Endothelial cell of umbilical vein (primary cell): ENCODE data around the gene EPN2. TPM values are rescaled to one million over a fixed set of nuclear protein-coding genes. Genes with fewer than 3 reads are reported as not detected.

Experiments used
- BruUV-seq: library from RNA; stranded (reverse); fragments of 400-500 nt; replicated peaks from 2 replicates; lab custom pipeline; 2021; lab: Mats Ljungman, UMichigan
- CTCF ChIA-PET: fragments of 300-600, 350-600 bp; sonication (Branson Sonifier 250); formaldehyde crosslinking; loops from one replicate; lab custom pipeline; 2021; ENCODE audit warnings: antibody characterized with exemption, inconsistent platforms; lab: Charles Lee
- POLR2A ChIA-PET: fragments of 300-600, 350-600 bp; sonication (Branson Sonifier 250); formaldehyde crosslinking; loops from one replicate; lab custom pipeline; 2021; ENCODE audit warnings: antibody characterized with exemption, inconsistent platforms; lab: Charles Lee
- DNase-seq: peaks from one replicate; pipeline ENCODE4 v3.0.0-alpha.2; 2011; ENCODE audit warnings: low read depth, low spot score
- FAIRE-seq: peaks from 2 replicates; lab custom pipeline; 2011; peaks lifted over from hg19 to GRCh38; lab: Jason Lieb, UNC
- H2AFZ ChIP-seq: 2 replicates; pipeline ENCODE4 v1.6.0; 2012; ENCODE audit warnings: low read depth, low read length, control low read depth, inconsistent platforms
- H3K27ac ChIP-seq: 2 replicates; pipeline ENCODE4 v1.5.1; 2011; ENCODE audit warnings: low read depth, mild to moderate bottlenecking, control low read depth, low read length, moderate library complexity; ENCODE audit not compliant: insufficient read depth
- H3K27me3 ChIP-seq, 2 experiments: 2 replicates each; pipeline versions ENCODE4 v1.6.0 to v1.6.1; 2011; ENCODE audit warnings: low read length in 2 of 2, mixed read lengths in 1 of 2; ENCODE audit not compliant: control insufficient read depth in 2 of 2, insufficient read depth in 2 of 2
- H3K36me3 ChIP-seq, 2 experiments: 2 replicates in 1 of 2; 3 replicates in 1 of 2; pipeline ENCODE4 v1.5.1; 2011; ENCODE audit warnings: low read length in 2 of 2, mild to moderate bottlenecking in 1 of 2, moderate library complexity in 1 of 2; ENCODE audit not compliant: control insufficient read depth in 2 of 2, insufficient read depth in 2 of 2; ENCODE audit errors: extremely low read depth in 1 of 2
- H3K4me1 ChIP-seq: 3 replicates; pipeline ENCODE4 v1.5.1; 2011; ENCODE audit warnings: mild to moderate bottlenecking, low read length; ENCODE audit not compliant: control insufficient read depth, insufficient read depth; ENCODE audit errors: extremely low read depth
- H3K4me2 ChIP-seq: 2 replicates; pipeline ENCODE4 v1.6.1; 2011; ENCODE audit warnings: low read length, control low read depth, mixed read lengths; ENCODE audit not compliant: insufficient read depth
- H3K4me3 ChIP-seq, 3 experiments: fragments of 200-600 bp in 1 of 3; sonication (generic), shearing (Covaris generic) in 1 of 3; replicated peaks in 1 of 3; 2 replicates each; pipeline ENCODE4 v1.5.1; 2011 to 2016; ENCODE audit warnings: control low read depth in 3 of 3, low read length in 3 of 3, mild to moderate bottlenecking in 2 of 3, inconsistent platforms in 1 of 3, low read depth in 1 of 3, moderate library complexity in 1 of 3; ENCODE audit not compliant: insufficient read depth in 1 of 3
- H3K79me2 ChIP-seq: 2 replicates; pipeline ENCODE4 v1.6.0; 2012; ENCODE audit warnings: low read length, inconsistent platforms; ENCODE audit not compliant: control insufficient read depth, insufficient read depth
- H3K9ac ChIP-seq: replicated peaks from 2 replicates; pipeline ENCODE3; 2011; ENCODE audit warnings: low read length, control low read depth; ENCODE audit not compliant: insufficient read depth; ENCODE audit errors: extremely low read depth
- H3K9me1 ChIP-seq: replicated peaks from 3 replicates; pipeline ENCODE4 v1.6.0; 2011; ENCODE audit warnings: mild to moderate bottlenecking, low read length; ENCODE audit not compliant: control insufficient read depth, insufficient read depth; ENCODE audit errors: extremely low read depth
- H3K9me3 ChIP-seq: replicated peaks from 2 replicates; pipeline ENCODE4 v1.5.1; 2012; ENCODE audit warnings: low read length, inconsistent platforms; ENCODE audit not compliant: control insufficient read depth, insufficient read depth
- H4K20me1 ChIP-seq: replicated peaks from 2 replicates; pipeline ENCODE3; 2011; ENCODE audit warnings: mild to moderate bottlenecking, low read length; ENCODE audit not compliant: control insufficient read depth, insufficient read depth; ENCODE audit errors: extremely low read depth
- CTCF ChIP-seq, 2 donors: IDR thresholded peaks; 1 replicate in 1 of 2; 2 replicates in 1 of 2; pipeline ENCODE4 v1.5.1; 2011; ENCODE audit warnings: low read length in 2 of 2, mild to moderate bottlenecking in 2 of 2, moderate library complexity in 2 of 2, control low read depth in 1 of 2, inconsistent platforms in 1 of 2, low read depth in 1 of 2; ENCODE audit not compliant: insufficient read depth in 1 of 2; ENCODE audit errors: extremely low read depth in 1 of 2
- EZH2 ChIP-seq: IDR thresholded peaks from 2 replicates; pipeline ENCODE4 v1.6.1; 2012; ENCODE audit warnings: borderline replicate concordance, low read depth, mild to moderate bottlenecking, moderate library complexity, low read length, inconsistent platforms; ENCODE audit not compliant: severe bottlenecking
- FOS ChIP-seq: IDR thresholded peaks from 2 replicates; pipeline ENCODE4 v1.6.1; 2011; ENCODE audit warnings: mild to moderate bottlenecking, low read length, moderate library complexity, borderline replicate concordance; ENCODE audit not compliant: insufficient read depth
- GATA2 ChIP-seq: IDR thresholded peaks from 2 replicates; pipeline ENCODE4 v1.7.0; 2011; ENCODE audit warnings: low read depth, mild to moderate bottlenecking, moderate library complexity, mixed read lengths, low read length; ENCODE audit not compliant: insufficient read length, insufficient read depth
- JUN ChIP-seq: IDR thresholded peaks from 2 replicates; pipeline ENCODE4 v1.6.1; 2011; ENCODE audit warnings: borderline replicate concordance, low read depth; ENCODE audit not compliant: insufficient read length, insufficient read depth
- MAX ChIP-seq: IDR thresholded peaks from 2 replicates; pipeline ENCODE4 v1.6.1; 2011; ENCODE audit not compliant: insufficient read depth, insufficient read length
- MYC ChIP-seq: IDR thresholded peaks from one replicate; pipeline ENCODE4 v1.6.1; 2011; ENCODE audit warnings: mild to moderate bottlenecking, low read depth, low read length
- POLR2A ChIP-seq: IDR thresholded peaks from 2 replicates; pipeline ENCODE4 v1.6.1; 2012; ENCODE audit warnings: low read depth, mild to moderate bottlenecking, control low read depth, low read length
- POLR2AphosphoS5 ChIP-seq: IDR thresholded peaks from 2 replicates; pipeline ENCODE4 v1.6.1; 2012; ENCODE audit warnings: low read depth, mild to moderate bottlenecking, control low read depth, low read length, moderate library complexity; ENCODE audit not compliant: insufficient read depth
- dilution Hi-C: fragments of 300-500 bp; cut with MboI; formaldehyde crosslinking; loops from one replicate; pipeline ENCODE4 v1.15.0; 2019; ENCODE audit warnings: low sequenced_read_pairs; ENCODE audit not compliant: extremely low pct_ligation_motif_present
- intact Hi-C: fragments of 100-400 bp; cut with micrococcal nuclease; formaldehyde crosslinking; loops from one replicate; pipeline ENCODE4 v1.10.0; 2022
- polyA plus RNA-seq, 4 experiments: library from polyadenylated mRNA; depleted of rRNA in 3 of 4; stranded (reverse) in 3 of 4; unstranded in 1 of 4; fragments of >200 nt; gene quantifications; 2 replicates each; pipeline versions ENCODE4 v1.2.1 to v1.2.3, GENCODE V29; 2011 to 2012; ENCODE audit warnings: missing spikeins in 1 of 4
- total RNA-seq: library from RNA; stranded (reverse); gene quantifications from 2 replicates; pipeline ENCODE4 v1.2.3, GENCODE V29; 2021

The EPN2 gene
- total and polyA plus RNA-seq, 2 donors (not counting 3 experiments of a cell fraction or from before 2014, with no cell fraction given) = 40.3 to 70.5 TPM

- ChIA-PET CTCF (interaction anchor here (1.0 kb wide), 1 partner anchor 19 kb away, joined by 3 read pairs; no protein-coding TSS in a partner anchor), POLR2A (no interaction called here)
- dilution Hi-C loops (no loop called here), intact Hi-C loops (loop anchor here (1.0 kb wide), 1 partner anchor 10 kb away; no protein-coding TSS in a partner anchor)
- Histone ChIP-seq H3K4me2 (no peak overlapping the region), H3K9ac (no peak overlapping the region), H4K20me1 (no peaks in the 10 kb centered on the region), H3K4me1 (peaks cover 10% of the 10 kb centered on the region), H3K79me2 (peaks cover 37% of the 10 kb centered on the region), H2AFZ (no peak overlapping the region), H3K9me3 (no peaks in the 10 kb centered on the region), H3K4me3 (no peak overlapping the region), H3K36me3 (peaks cover 2 to 6% of the 10 kb centered on the region in 2 experiments), H3K27ac (no peak overlapping the region), H3K27me3 (no peaks in the 10 kb centered on the region), H3K9me1 (no peaks in the 10 kb centered on the region)
- TF ChIP-seq EZH2 (no peak), POLR2A (no peak), CTCF (IDR thresholded peaks at IDR 0.05; ENCODE audit: extremely low read depth in 1 of 2, insufficient read depth in 1 of 2, low read depth in 1 of 2, low read length in 2 of 2) (no peak), MAX (no peak), GATA2 (no peak), MYC (no peak), FOS (no peak), POLR2AphosphoS5 (no peak), JUN (no peak)
- no TSS peak for BruUV-seq
- FAIRE-seq (no peak), DNase-seq (no peak)
Measured at GRCh38 chr17:19273731-19274130, 36.6 kb downstream of the EPN2 start.
